Stimulated activated CD4-positive, alpha-beta T cell treated with anti-CD3 and anti-CD28 coated beads, Interleukin-1b, Interleukin-23, amount 100 ng/mL, for 24 hours (primary cell): ENCODE results near the gene MAD2L2.

Experiments used
- DNase-seq, 4 experiments: peaks; one replicate each; pipeline ENCODE4 v3.0.0-alpha.2; 2020; ENCODE audit warnings: low read depth in 4 of 4, low spot score in 1 of 4

Gene MAD2L2

DNA sequence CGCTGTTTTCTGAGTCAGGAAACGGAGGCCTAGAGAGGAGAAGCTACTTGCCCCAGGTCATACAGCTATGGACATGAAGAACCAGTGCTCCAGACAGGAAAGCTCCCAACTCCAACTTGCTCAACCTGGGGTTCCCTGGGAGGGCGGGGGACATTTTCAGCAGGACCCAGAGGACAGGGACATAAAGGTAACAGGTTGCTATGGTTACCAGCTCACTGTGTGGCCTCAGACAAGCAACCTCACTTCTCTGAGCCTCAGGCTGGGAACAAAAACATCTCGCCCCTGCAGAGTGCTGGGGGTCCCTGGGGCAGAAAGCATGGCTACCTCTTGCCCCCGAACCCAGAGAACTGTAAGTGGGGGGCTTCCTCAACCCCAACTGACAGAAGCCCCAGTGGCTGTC is 42.8 kb downstream of the MAD2L2 start:
- no peak for DNase-seq

DNA sequence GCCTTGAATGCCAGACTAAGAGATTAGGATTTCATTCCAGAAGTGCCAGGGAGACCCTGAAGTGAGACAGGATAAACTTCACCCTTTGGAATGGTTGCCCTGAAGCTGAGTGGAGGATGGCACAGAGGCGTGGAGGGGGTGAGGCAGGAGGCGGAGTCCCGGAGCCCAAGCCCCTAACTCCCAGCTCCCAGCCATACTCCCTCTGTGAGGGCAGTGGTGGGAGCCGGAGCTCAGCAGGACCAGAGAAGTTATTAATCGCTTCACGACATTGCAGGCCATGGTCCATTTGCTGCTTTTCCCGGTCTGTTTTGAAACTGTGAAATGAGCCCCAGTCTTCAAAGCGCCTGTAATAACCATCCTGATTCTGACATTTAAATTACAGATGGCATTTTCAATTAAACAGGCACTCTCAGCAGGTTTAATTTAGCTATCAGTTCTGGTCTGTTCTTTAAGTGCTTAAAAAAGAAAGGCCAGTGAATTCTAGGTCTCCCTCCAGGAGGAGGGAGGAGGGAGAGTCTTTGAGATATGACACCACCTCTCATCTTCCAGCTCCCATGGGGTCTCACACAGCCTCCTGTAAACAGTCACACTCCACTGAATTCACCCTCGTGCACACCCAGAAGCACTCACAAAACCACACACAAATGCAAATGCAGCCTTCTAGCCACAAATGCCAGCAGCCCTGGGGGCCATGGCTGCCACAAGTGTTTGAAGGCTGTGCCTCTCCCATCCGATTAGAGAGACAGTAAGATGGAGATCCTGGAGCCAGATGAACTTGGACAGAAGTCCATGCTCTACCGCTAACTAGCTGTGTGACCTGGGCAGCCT is 46.4 kb downstream of the MAD2L2 start:
- DNase-seq, result no peak

- no peak for DNase-seq
These were observed 51.5 kb downstream of the MAD2L2 start for GRCh38 chr1:11629184-11630016.

DNA sequence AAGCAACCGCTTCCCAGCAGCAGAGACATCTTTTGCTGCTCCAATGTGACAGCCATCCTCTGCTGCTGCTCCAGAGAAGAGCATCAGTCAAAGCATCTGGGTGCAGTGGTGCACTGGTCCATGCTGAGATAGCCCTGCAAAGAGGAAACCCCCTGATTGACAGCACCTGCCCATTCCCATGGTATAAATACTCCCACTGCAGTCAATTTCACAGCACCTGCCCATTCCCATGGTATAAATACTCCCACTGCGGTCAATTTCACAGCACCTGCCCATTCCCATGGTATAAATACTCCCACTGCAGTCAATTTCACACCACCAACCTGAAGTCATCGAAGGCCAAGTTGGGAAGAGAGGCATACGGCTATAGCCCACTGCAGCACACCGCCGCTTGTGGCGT is 52.2 kb downstream of the MAD2L2 start:
- no peak for DNase-seq

- no peak for DNase-seq
These were observed 54.4 kb downstream of the MAD2L2 start for GRCh38 chr1:11626551-11626950.
